AML-193 (cell line): ENCODE data around the gene AP5B1.
"Not testable (repeated sequence)": the region's sequence is repeated elsewhere in the genome, so short reads cannot be mapped to it uniquely, and the experiment has no call there.

Experiments
- DNase-seq, 2 experiments: peaks; one replicate each; lab custom pipeline; 2025; lab: John Stamatoyannopoulos, UW

Gene AP5B1

GRCh38 chr11:65767406-65767805 lies 13.4 kb downstream of the AP5B1 start:
- no peak for DNase-seq

GRCh38 chr11:65766535-65766934 lies 14.2 kb downstream of the AP5B1 start:
- peak; percentile 86 to 88 for DNase-seq

GRCh38 chr11:65764434-65764833 lies 16.3 kb downstream of the AP5B1 start:
- no peak for DNase-seq

- DNase-seq = not testable (repeated sequence)
Measured at GRCh38 chr11:65762816-65763215, 18.0 kb downstream of the AP5B1 start.

GRCh38 chr11:65762169-65762568 lies 18.6 kb downstream of the AP5B1 start:
- not testable (repeated sequence) for DNase-seq

- no peak for DNase-seq
Measured at GRCh38 chr11:65745049-65745448, 35.7 kb downstream of the AP5B1 start.

GRCh38 chr11:65744699-65745042 lies 36.1 kb downstream of the AP5B1 start:
- DNase-seq = no peak

- peak; percentile 66 to 81 for DNase-seq
Measured at GRCh38 chr11:65744026-65744698, 36.6 kb downstream of the AP5B1 start.

- DNase-seq = no peak
Measured at GRCh38 chr11:65743681-65744025, 37.1 kb downstream of the AP5B1 start.

GRCh38 chr11:65742353-65742752 lies 38.4 kb downstream of the AP5B1 start:
- DNase-seq = no peak

- no peak for DNase-seq
Measured at GRCh38 chr11:65741185-65741584, 39.6 kb downstream of the AP5B1 start.

- no peak for DNase-seq
Measured at GRCh38 chr11:65739022-65739421, 41.8 kb downstream of the AP5B1 start.

- DNase-seq = no peak
Measured at GRCh38 chr11:65736810-65737209, 44.0 kb downstream of the AP5B1 start.

- DNase-seq = not testable (repeated sequence)
Measured at GRCh38 chr11:65735111-65735510, 45.7 kb downstream of the AP5B1 start.

GRCh38 chr11:65730461-65730860 lies 50.3 kb downstream of the AP5B1 start:
- no peak for DNase-seq

GRCh38 chr11:65727865-65728264 lies 52.9 kb downstream of the AP5B1 start:
- DNase-seq = no peak

GRCh38 chr11:65726660-65727059 lies 54.1 kb downstream of the AP5B1 start:
- peak; percentile 16 to 32 for DNase-seq
